Type B pancreatic cell (in vitro differentiated cells): ENCODE results near the gene R3HDM2. TPM values are rescaled to one million over a fixed set of nuclear protein-coding genes. Genes with fewer than 3 reads are reported as not detected.

Source experiments
- DNase-seq: peaks from one replicate; pipeline ENCODE4 v3.0.0; 2021; ENCODE audit warnings: mixed read lengths; ENCODE audit not compliant: unreplicated experiment; ENCODE audit errors: extremely low spot score
- H3K27ac Mint-ChIP-seq: 2 replicates; pipeline ENCODE4 v1.8.0; 2021; ENCODE audit warnings: mild to moderate bottlenecking, mixed read lengths
- H3K27me3 Mint-ChIP-seq: 2 replicates; pipeline ENCODE4 v1.8.0; 2021; ENCODE audit warnings: mixed read lengths
- H3K36me3 Mint-ChIP-seq: 2 replicates; pipeline ENCODE4 v1.8.0; 2021; ENCODE audit warnings: mixed read lengths
- H3K4me1 Mint-ChIP-seq: one replicate; pipeline ENCODE4 v1.8.0; 2021; ENCODE audit warnings: mixed read lengths; ENCODE audit not compliant: unreplicated experiment
- H3K4me3 Mint-ChIP-seq: 2 replicates; pipeline ENCODE4 v1.8.0; 2021; ENCODE audit warnings: mild to moderate bottlenecking, mixed read lengths
- H3K9me3 Mint-ChIP-seq: 2 replicates; pipeline ENCODE4 v1.8.0; 2021; ENCODE audit warnings: mixed read lengths
- total RNA-seq: library from RNA; stranded (reverse); gene quantifications from 2 replicates; pipeline ENCODE4 v1.2.1, GENCODE V29; 2021; ENCODE audit warnings: low replicate concordance
- TF ChIP-seq, protein P1 (sequence below): fragments of 200-600 bp; sonication (generic); conservative IDR thresholded peaks from 2 replicates; pipeline ENCODE4 v1.5.0; 2021; ENCODE audit warnings: antibody characterized with exemption, mild to moderate bottlenecking

Gene R3HDM2
- total RNA-seq, 1 donor from 2014 or later: 59.0 TPM

GRCh38 chr12:57240066-57240921, 190.5 kb downstream of the R3HDM2 start:
- Mint-ChIP-seq H3K4me1 (peaks cover 52% of the 10 kb centered on the region), H3K36me3 (no peaks in the 10 kb centered on the region), H3K27me3 (peaks cover 76% of the 10 kb centered on the region), H3K9me3 (no peaks in the 10 kb centered on the region), H3K4me3 (peak overlapping the region; percentile 88), H3K27ac (peak overlapping the region; percentile 93)
- TF ChIP-seq, protein P1, sequence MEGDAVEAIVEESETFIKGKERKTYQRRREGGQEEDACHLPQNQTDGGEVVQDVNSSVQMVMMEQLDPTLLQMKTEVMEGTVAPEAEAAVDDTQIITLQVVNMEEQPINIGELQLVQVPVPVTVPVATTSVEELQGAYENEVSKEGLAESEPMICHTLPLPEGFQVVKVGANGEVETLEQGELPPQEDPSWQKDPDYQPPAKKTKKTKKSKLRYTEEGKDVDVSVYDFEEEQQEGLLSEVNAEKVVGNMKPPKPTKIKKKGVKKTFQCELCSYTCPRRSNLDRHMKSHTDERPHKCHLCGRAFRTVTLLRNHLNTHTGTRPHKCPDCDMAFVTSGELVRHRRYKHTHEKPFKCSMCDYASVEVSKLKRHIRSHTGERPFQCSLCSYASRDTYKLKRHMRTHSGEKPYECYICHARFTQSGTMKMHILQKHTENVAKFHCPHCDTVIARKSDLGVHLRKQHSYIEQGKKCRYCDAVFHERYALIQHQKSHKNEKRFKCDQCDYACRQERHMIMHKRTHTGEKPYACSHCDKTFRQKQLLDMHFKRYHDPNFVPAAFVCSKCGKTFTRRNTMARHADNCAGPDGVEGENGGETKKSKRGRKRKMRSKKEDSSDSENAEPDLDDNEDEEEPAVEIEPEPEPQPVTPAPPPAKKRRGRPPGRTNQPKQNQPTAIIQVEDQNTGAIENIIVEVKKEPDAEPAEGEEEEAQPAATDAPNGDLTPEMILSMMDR: no peak
- DNase-seq: no peak

DNA sequence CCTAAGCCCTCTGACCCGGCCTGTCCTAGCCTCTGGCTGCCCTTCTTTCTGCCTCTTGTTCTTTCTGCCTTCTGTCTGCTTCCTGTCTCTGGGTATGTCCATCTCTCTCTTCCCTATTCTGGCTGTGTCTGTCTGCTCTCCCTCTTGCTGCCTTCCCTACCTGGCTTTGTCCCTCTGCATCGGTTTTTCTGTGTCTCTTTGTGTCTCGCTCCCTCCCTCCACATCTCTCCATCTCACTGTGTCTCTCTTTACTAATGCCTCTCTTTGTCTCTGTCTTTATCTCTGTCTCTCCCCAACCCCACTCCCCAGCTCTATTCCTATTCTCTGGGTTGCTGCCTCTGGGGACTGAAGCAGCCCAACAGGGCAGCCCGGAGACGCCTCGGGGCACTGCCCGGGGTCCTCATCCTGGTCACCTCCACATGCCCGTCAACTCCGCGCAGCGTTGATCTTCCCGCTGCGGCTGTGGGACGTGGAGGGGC, 191.2 kb downstream of the R3HDM2 start:
- peaks cover 51% of the 10 kb centered on the region for H3K4me1 Mint-ChIP-seq
- no peaks in the 10 kb centered on the region for H3K9me3 Mint-ChIP-seq
- peak overlapping the region; percentile 79 for H3K27ac Mint-ChIP-seq
- H3K4me3 Mint-ChIP-seq: peak overlapping the region; percentile 88
- H3K36me3 Mint-ChIP-seq: peaks cover under 1% of the 10 kb centered on the region
- H3K27me3 Mint-ChIP-seq: peaks cover 77% of the 10 kb centered on the region
- TF ChIP-seq, protein P1: no peak
- no peak for DNase-seq

DNA sequence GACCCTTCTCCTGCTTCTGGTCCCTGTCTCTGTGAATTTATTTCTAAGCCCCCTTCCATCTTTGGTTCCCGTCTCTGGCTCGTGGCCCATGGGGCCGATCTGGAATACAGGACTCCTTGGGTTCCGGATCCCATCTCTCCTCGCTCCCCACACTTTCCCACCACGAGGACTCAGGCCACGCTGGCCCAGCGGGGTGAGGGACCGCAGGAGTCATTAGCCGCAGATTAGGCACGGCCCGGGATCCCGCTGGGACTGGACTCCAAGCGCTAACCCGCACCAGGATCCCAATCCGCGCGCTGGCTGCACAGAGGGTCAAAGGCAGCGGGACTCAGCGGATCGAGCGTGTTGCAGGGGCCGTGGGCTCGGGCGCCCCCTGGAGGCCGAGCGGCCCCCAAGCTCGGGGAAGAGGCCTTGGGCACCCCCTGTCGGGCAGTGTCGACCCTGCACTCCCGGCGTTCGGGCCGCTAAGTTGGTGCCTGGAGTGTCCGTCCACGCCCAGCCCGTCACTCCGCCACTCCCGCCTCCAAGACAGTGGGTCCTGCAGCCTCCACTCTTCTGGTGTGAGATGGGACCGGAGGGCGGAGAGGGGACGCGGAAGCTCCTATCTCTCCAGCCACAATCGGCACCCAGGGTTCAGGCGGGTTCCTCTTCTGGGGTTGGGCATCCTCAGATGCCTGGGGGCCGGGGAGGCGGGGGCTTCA, 191.8 kb downstream of the R3HDM2 start:
- Mint-ChIP-seq H3K36me3 (peaks cover 6% of the 10 kb centered on the region), H3K4me1 (peaks cover 56% of the 10 kb centered on the region), H3K27me3 (peaks cover 70% of the 10 kb centered on the region), H3K9me3 (no peaks in the 10 kb centered on the region), H3K27ac (peak overlapping the region; percentile 81), H3K4me3 (peak overlapping the region; percentile 88)
- peak; percentile 94 for DNase-seq
- TF ChIP-seq, protein P1: peak; percentile 100

DNA sequence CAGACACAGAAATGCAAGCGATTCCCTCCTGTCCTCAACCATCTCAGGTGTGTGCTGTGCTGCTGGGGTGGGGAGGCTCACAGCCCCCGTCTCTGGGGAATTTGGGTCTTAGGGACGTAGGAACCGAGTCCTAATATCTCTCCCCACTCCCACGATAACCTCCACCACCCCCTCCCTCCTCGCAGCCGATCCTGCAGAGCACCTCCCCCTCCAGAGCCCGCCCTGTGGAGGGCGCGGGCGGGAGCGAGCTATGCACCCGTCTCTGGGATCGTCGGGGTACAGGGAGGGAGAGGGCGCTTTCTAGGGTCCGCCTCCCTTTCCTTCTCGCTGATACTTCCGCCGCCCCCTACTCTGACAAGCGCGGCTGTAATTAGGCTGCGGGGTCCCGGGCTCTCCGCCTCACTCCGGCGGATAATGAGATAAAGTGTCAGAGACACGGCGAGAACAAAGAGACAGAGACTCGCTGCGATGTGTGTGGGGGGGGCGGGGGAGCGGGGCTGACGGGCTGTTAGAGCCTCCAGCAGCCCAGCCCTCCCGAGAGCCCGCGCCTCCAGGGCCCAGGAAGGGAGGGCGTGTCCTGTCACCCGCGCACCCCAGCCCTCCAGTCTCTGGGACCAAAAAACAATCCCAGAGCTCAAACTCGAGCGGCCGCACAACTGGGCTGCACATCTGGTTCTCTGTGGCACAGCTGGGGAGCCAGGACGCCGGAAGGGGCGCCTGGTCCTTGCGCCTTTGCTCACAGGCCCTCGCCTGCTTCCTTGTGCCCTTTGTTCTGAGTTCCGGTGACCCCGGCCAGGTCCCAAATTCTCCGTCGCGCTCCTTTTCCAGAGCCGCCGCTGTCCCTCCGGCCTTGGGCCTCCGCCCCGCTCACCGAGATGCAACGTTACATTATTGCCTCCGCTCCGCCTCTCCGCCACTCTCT, 192.7 kb downstream of the R3HDM2 start:
- H3K27me3 Mint-ChIP-seq: peaks cover 64% of the 10 kb centered on the region
- H3K4me3 Mint-ChIP-seq: peak overlapping the region; percentile 91
- peaks cover 9% of the 10 kb centered on the region for H3K36me3 Mint-ChIP-seq
- H3K9me3 Mint-ChIP-seq: no peaks in the 10 kb centered on the region
- TF ChIP-seq, protein P1: no peak
- no peak for DNase-seq
- H3K4me1 Mint-ChIP-seq: peaks cover 51% of the 10 kb centered on the region
- peak overlapping the region; percentile 82 for H3K27ac Mint-ChIP-seq

DNA sequence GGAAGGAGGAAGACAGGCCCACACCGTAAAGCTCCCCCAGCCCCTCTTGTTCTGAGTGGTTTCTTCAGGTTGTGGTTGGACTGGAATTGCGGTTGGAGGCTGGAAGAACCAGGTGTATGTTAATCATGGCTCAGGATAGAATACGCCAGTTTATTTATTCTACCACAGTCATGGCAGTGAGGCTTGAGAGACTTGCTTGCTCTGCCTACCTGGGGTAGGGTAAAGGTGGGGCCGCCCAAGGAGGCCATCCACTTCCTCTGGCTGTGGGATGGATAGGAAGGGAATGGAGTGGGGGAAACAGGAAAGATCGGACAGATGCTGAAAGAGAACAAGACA, 193.3 kb downstream of the R3HDM2 start:
- TF ChIP-seq, protein P1: no peak
- H3K27me3 Mint-ChIP-seq: peaks cover 59% of the 10 kb centered on the region
- peaks cover 9% of the 10 kb centered on the region for H3K36me3 Mint-ChIP-seq
- no peak for DNase-seq
- H3K27ac Mint-ChIP-seq: peak overlapping the region; percentile 82
- H3K4me1 Mint-ChIP-seq: peaks cover 51% of the 10 kb centered on the region
- no peaks in the 10 kb centered on the region for H3K9me3 Mint-ChIP-seq
- H3K4me3 Mint-ChIP-seq: peak overlapping the region; percentile 91
